GM23248 (cell line): ENCODE results near the gene DEDD.

ENCODE experiments used
- EZH2 ChIP-seq: fragments of 200-600 bp; sonication (generic); IDR thresholded peaks from 2 replicates; pipeline ENCODE4 v1.6.1; 2018; ENCODE audit warnings: antibody characterized with exemption, mild to moderate bottlenecking; ENCODE audit not compliant: insufficient read depth, poor library complexity, severe bottlenecking
- EZH2phosphoT487 ChIP-seq: fragments of 200-600 bp; sonication (generic); IDR thresholded peaks from 2 replicates; pipeline ENCODE4 v1.6.1; 2018; ENCODE audit warnings: antibody characterized with exemption, moderate library complexity, mild to moderate bottlenecking, low read depth; ENCODE audit not compliant: insufficient read depth

- no peak for TF ChIP-seq EZH2
- TF ChIP-seq EZH2phosphoT487: no peak
These were observed 38.0 kb downstream of the DEDD start for GRCh38 chr1:161094481-161094880.
